HG03064 (cell line): ENCODE results near the gene SEPTIN1.
"Not testable (repeated sequence)": the region's sequence is repeated elsewhere in the genome, so short reads cannot be mapped to it uniquely, and the experiment has no call there.

Experiments
- ATAC-seq: cut with Tn5 transposase; IDR thresholded peaks from one replicate; pipeline ENCODE4 v1.9.1; 2021; ENCODE audit warnings: low read depth; ENCODE audit not compliant: unreplicated experiment

Gene SEPTIN1

GRCh38 chr16:30346286-30346685 is 36.1 kb downstream of the SEPTIN1 start:
- ATAC-seq, result no peak

GRCh38 chr16:30343491-30343820 is 38.9 kb downstream of the SEPTIN1 start:
- ATAC-seq, result not testable (repeated sequence)

DNA sequence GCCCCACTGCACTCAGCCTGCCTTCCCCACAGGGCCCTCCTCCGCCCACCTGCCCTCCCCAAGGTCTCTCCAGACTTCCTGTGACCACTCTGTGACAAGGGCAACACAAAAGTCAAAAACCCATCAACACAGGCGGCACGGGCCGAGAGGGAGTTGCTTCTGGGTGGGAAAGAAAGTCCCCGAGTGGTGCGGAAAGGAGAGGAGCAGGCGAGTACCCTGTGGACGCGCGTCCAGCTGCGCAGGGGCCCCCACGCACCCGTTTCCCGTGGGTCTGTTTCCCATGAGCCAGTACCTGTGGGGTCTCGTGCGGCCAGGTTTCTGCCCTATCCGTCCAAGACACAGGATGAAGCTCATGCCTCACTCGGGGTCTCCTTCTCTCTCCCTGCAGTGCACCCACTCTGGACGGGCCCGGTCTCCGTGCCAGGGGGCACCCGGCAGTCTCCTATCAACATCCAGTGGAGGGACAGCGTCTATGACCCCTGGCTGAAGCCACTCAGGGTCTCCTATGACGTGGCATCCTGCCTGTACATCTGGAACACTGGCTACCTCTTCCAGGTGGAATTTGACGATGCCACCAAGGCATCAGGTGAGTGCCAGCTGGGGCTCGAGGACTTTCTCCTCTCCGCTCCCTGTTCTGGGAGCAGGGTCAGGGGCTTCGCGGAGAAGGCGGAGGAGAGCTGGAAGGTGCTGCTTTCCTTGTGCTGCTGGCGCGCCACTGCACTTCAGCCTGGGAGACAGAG is 39.4 kb downstream of the SEPTIN1 start:
- ATAC-seq, result no peak

DNA sequence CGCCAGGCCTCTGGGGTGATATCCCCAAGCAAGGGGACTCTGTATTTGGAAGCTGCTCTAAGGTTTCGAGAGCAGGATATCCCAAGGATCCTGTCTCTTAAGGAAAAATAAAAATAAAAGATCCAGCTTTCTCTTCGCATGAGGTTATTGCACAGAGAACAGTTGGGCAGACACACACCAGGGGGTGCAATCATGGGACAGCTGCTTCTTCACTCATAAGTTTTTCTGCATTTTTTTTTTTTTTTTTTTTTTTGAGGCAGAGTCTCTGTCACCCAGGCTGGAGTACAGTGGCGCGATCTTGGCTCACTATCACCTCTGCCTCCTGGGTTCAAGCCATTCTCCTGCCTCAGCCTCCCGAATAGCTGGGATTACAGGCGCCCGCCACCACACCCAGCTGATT is 40.4 kb downstream of the SEPTIN1 start:
- ATAC-seq, result not testable (repeated sequence)

GRCh38 chr16:30340621-30341020 is 41.7 kb downstream of the SEPTIN1 start:
- no peak for ATAC-seq

- ATAC-seq, result not testable (repeated sequence)
Observed at GRCh38 chr16:30338715-30339114, 43.6 kb downstream of the SEPTIN1 start.

DNA sequence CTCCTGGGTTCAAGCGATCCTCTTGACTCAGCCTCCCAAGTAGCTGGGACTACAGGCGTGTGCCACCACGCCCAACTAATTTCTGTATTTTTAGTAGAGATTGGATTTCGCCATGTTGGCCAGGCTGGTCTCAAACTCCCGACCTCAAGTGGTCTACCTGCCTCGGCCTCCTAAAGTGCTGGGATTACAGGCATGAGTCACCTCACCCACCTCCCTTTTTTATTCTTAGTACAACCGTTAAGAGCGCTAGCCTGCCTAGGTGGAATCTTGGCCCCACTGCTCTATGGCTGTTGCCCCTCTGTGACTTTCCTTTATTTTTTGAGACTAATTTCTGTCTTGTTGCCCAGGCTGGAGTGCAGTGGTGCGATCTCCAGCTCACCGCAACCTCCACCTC is 44.4 kb downstream of the SEPTIN1 start:
- not testable (repeated sequence) for ATAC-seq

DNA sequence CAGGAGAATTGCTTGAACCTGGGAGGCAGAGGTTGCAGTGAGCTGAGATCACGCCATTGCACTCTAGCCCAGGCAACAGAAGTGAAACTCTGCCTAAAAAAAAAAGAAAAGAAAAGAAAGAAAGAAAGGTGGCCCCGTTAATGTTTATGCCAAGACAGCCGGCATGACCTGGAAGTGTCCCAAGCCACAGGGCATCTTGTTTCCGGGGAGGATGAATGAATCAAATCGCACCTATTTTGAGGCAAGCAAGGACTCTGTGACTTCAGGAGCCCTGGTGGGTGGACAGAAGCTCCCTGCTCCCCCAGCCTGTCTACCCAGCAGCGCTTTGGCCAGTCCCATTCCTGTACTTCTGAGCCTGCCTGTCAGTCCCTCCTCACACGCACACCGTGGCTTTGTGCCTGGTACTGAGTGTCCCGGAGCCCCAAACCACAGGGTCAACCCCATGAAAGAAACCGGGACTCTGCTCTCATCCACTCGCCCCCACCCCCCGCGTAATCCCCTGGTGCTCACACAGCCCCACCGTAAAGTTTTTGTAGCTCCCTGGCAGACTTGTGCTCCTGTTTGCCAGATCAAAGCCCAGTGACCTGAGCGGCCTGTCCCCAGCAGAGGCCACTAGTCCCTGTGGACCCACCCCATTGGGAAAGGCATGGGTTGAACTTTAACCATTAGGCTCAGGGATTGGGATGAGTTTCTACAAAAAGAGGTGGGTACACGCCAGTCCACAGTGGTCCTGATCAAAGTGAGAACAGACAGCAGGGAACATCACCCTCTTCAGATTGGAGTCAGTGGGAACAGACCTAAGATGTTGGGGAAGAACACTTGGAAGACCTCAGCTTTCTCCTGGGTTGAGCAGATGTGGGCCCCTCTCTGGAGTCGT is 46.5 kb downstream of the SEPTIN1 start:
- ATAC-seq, result peak; percentile 15

- peak; percentile 57 for ATAC-seq
Observed at GRCh38 chr16:30335028-30335597, 47.2 kb downstream of the SEPTIN1 start.

- peak; percentile 88 for ATAC-seq
Observed at GRCh38 chr16:30334473-30334989, 47.8 kb downstream of the SEPTIN1 start.
